H1 (cell line): Measurements from ENCODE around the gene AMZ1. TPM values are rescaled to one million over a fixed set of nuclear protein-coding genes. Genes with fewer than 3 reads are reported as not detected.

Experiments used
- BRCA1 ChIP-seq: IDR thresholded peaks from 2 replicates; pipeline ENCODE4 v1.6.1; 2012; ENCODE audit warnings: low read depth, low read length, improper control_type of control experiment
- SIN3A ChIP-seq, 2 experiments: IDR thresholded peaks in 1 of 2; conservative IDR thresholded peaks in 1 of 2; 2 replicates each; pipeline ENCODE4 v1.6.1; 2011 to 2012; ENCODE audit warnings: low read length in 2 of 2, improper control_type of control experiment in 1 of 2, low read depth in 1 of 2, mild to moderate bottlenecking in 1 of 2
- polyA plus RNA-seq, 7 experiments: library from polyadenylated mRNA; depleted of rRNA in 3 of 7; stranded (reverse) in 5 of 7; unstranded in 2 of 7; fragments of >200 nt in 5 of 7; fragments of 200-250 nt in 2 of 7; gene quantifications; 1 replicate in 5 of 7; 2 replicates in 1 of 7; 4 replicates in 1 of 7; pipeline versions ENCODE4 v1.2.1 to v1.2.3, GENCODE V29; 2011 to 2013; ENCODE audit warnings: missing spikeins in 2 of 7, mixed read lengths in 2 of 7
- total RNA-seq: library from RNA; stranded (reverse); fragmentation: NEBNext Ultra II Directional; extraction: Animal tissue kit (Norgen Biotek cat#: 25700); gene quantifications from 2 replicates; pipeline ENCODE4 v1.2.1, GENCODE V29; 2021

Gene AMZ1
- total and polyA plus RNA-seq, 2 of the 8 experiments (the other 6 are each of a cell fraction or from before 2014, with no cell fraction given): 0.59 to 1.4 TPM

DNA sequence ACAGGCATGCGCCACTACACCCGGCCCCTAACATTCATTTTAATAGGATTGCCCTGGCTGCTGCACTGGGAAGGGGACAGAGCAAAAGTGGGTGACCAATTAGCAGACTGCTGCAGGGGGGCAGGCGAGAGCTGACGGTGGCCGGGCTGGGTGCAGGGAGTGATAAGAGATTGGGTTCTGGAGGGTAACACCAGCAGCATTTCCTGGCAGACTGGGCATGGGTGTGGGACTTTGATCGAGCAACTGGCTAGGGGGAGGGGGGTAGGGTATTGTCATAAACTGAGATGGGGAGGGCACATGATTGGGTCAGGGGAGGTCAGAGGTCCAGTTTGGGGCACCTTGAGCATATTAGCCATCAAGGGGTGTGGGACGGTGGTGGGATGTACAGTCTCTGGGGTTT is 20.2 kb upstream of the AMZ1 start (continued):
- TF ChIP-seq BRCA1: no peak
- TF ChIP-seq SIN3A (conservative IDR thresholded peaks at IDR 0.05 in 1 of 2, IDR thresholded peaks at IDR 0.05 in 1 of 2; ENCODE audit: low read depth in 1 of 2, low read length in 2 of 2): no peak
